ENCODE data around the gene MPC1L. TPM values are rescaled to one million over a fixed set of nuclear protein-coding genes. Genes with fewer than 3 reads are reported as not detected.

The MPC1L gene
- not detected in 2 replicates for total RNA-seq

GRCh38 chrX:40623139-40623536, at the start of gene MPC1L:
Gene MPC1L (plus strand): TSS chrX:40623428. CDS start chrX:40623566, 138 bp downstream.

GRCh38 chrX:40580537-40581335, 42.5 kb upstream of the MPC1L start, which contains the start of gene ATP6AP2:
Gene ATP6AP2 (plus strand): TSS chrX:40580970. CDS start chrX:40581066, 96 bp downstream.

GRCh38 chrX:40647307-40648197, 24.3 kb downstream of the MPC1L start, which contains the start of gene CXorf38:
Gene CXorf38 (minus strand): TSS chrX:40647561. CDS start chrX:40647520, 41 bp downstream.

Other genes with a start within 250 kb of the MPC1L start
- 102 and 116 TPM in 2 replicates for gene ATP6AP2, start 42.5 kb upstream of the MPC1L start, total RNA-seq
- gene CXorf38, start 24.1 kb downstream of the MPC1L start, total RNA-seq, result 16.3 and 18.0 TPM in 2 replicates
- 23.2 and 27.6 TPM in 2 replicates for gene MED14, start 112.1 kb downstream of the MPC1L start, total RNA-seq